GM12864 (cell line): ENCODE results near the gene EIPR1.

Experiments
- DNase-seq: peaks from one replicate; pipeline ENCODE4 v3.0.0-alpha.2; 2011; ENCODE audit warnings: low read depth
- H3K4me3 ChIP-seq: 2 replicates; pipeline ENCODE4 v1.5.1; 2011; ENCODE audit warnings: mild to moderate bottlenecking, low read depth, low read length, control low read depth
- TF ChIP-seq, protein P1 (sequence below): IDR thresholded peaks from 2 replicates; pipeline ENCODE4 v1.5.1; 2011; ENCODE audit warnings: low read depth, mild to moderate bottlenecking, moderate library complexity, low read length, control low read depth, inconsistent platforms; ENCODE audit errors: missing control alignments

The EIPR1 gene

DNA sequence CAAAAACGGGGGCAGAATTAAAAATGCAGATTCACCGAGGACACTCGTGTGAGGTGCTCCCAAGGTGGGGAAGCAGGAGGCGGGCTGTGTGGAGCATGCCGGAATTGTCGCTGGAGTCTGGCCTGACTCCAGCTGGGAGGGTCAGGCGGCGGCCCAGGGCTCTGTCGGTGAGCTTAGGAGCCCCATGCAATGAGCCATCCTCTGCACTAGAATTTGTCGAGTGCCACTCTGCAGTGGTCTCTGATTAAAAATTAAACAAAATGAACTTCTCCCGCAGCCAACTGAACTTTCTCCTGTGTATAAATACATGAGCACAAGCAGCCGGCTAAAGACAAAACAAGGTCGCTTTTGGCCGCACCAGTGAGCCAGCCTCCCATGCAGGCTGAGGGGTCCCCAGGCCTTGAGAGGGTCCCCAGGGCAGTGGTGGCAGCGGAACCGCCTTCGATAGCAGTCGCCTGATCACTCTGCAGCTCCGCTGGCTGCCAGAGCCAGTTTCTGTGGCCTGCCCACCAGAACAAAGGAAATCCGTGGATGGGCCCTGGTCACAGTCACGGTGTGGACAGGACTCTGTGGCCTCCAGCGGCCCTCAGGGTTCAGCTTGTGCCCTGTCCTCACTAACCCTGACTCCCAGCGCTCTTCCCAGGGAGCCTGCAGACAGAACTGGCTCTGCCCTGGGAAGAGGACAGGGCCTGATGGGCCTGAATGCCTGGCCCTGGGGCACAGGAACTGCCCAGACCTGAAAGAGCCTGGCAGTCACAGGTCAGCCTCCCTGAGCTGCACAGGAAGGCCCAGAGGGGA, 201.3 kb downstream of the EIPR1 start:
- no peak for DNase-seq
- TF ChIP-seq, protein P1, sequence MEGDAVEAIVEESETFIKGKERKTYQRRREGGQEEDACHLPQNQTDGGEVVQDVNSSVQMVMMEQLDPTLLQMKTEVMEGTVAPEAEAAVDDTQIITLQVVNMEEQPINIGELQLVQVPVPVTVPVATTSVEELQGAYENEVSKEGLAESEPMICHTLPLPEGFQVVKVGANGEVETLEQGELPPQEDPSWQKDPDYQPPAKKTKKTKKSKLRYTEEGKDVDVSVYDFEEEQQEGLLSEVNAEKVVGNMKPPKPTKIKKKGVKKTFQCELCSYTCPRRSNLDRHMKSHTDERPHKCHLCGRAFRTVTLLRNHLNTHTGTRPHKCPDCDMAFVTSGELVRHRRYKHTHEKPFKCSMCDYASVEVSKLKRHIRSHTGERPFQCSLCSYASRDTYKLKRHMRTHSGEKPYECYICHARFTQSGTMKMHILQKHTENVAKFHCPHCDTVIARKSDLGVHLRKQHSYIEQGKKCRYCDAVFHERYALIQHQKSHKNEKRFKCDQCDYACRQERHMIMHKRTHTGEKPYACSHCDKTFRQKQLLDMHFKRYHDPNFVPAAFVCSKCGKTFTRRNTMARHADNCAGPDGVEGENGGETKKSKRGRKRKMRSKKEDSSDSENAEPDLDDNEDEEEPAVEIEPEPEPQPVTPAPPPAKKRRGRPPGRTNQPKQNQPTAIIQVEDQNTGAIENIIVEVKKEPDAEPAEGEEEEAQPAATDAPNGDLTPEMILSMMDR, result no peak
- H3K4me3 ChIP-seq, result no peak overlapping the region

- no peak for DNase-seq
- TF ChIP-seq, protein P1, result no peak
- H3K4me3 ChIP-seq, result no peak overlapping the region
These were observed 202.1 kb downstream of the EIPR1 start for GRCh38 chr2:3175568-3175955.

GRCh38 chr2:3174626-3175567, 202.7 kb downstream of the EIPR1 start:
- no peak for DNase-seq
- TF ChIP-seq, protein P1, result no peak
- no peak overlapping the region for H3K4me3 ChIP-seq

- TF ChIP-seq, protein P1, result no peak
- no peak overlapping the region for H3K4me3 ChIP-seq
- no peak for DNase-seq
These were observed 204.6 kb downstream of the EIPR1 start for GRCh38 chr2:3173031-3173430.

- DNase-seq, result no peak
- TF ChIP-seq, protein P1, result no peak
- H3K4me3 ChIP-seq, result no peak overlapping the region
These were observed 205.2 kb downstream of the EIPR1 start for GRCh38 chr2:3172265-3172935.

DNA sequence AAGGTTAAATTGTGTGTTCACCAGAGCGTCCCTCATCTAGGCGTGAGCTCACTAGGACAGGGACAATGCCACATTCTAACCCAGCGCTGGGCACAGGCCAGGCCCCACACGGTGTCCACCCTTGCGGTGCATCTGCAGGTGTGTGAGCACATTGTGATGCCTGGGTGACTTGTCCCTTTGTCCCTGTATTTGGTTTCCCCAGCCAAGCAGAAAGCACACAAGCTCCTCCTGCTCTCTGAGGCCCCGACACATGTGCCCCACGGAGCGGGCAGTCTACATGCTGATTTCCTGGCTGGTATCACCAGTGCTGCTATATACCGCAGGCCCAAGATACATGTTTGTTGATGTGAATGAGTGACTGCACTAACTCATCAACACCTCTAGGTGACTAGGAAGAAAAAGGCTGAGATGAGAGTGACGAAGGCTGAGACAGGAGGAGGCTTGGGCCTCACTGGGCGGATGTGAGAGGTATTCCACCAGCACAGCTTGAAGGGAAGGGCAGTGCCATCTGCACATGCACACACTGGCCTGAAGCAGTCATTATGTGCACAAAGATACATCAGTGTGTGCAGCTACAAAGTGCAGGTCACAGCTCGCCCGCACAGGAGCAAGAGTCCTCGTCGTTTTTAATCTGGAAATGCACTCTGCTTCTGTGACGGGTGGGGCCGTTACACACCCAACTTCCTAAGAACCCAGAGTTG, 205.9 kb downstream of the EIPR1 start:
- no peak overlapping the region for H3K4me3 ChIP-seq
- TF ChIP-seq, protein P1, result no peak
- no peak for DNase-seq
